Retina (tissue), 1 donor: ENCODE results near the gene PCGF2.

Experiments used
- DNase-seq: peaks from one replicate; pipeline ENCODE4 v3.0.0-alpha.2; 2016

Gene PCGF2

DNA sequence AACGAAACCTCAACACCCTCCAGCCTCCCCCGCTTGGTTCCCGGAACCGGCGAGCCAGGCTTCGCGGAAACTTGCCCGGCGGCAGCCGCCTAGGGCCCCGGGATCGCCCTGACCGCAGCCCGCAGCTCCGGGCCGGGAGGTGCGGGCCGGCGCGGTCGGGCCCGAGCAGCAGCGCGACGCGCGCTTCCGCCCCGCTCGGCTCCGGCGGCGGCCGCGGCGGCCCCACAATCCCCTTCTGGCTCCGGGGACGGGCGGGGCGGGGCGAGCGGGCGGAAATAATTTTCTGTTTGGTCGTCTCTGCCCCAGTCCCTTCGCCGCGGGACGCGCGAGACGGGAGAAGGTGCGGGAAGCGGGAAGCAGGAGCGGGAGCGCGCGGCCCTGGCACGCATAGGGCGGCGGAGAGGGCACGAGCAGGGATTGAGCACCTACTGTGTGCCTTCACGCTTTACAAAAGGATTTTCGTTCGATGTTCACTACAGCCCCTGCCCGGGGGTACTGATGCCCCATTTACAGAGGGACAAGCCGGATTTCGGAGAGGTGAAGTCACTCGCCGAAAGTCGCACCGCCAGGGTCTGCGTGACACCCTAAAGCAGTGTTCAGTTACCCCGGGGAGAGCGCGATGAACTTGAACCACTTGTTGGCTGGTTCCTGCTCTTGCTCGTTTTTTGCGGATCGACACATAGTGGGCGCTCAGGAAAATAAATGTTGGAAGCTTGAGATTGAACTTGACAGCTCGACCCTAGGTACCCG, 45.8 kb downstream of the PCGF2 start:
- peak; percentile 92 for DNase-seq

DNA sequence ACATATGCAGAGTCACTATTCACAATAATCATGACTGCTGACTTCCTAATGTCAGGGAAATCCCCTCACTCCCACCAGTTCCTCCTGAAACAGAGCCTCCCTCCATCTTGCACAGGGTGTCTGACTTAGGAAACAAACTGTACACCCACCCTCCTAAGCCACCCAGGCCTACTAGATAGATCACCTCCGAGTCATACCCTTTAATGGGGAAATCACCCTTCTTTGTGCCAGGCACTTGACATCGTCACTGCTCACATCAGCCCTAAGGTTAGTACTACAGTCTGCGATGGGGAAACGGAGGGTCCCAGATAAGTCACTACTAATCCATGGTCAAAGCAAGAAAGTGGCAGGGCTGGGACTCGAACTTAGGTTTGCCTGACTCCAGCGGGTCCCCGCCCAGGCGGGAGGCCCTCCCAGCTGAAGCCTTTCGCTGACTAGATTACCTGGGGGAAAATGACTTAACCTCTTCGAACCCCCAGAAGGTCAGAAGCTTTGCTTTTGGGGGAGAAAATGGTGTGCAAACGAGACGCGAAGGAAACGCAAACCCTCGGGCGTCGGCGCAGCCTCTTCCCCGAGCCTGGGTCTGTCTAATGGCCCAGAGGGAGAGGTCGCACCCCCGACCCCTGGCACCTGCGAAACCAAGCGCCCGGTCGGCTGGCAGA, 46.5 kb downstream of the PCGF2 start:
- peak; percentile 91 for DNase-seq

DNA sequence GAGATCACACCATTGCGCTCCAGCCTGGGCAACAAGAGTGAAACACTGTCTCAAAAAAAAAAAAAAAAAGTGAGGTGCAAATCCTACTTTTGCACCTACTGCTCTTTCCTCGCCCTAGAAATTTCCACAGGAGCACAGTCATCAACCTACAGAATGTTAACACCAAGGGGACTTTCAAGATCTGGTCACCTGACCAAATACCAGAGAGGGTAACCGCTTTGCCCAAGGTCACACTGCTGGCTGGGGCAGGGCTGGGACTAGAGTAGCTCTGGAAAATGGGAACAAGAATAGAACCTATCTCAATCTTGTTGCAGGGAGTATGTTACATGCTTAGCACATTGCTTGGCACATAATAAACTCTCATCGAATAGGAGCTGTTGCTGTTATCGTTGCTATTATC, 49.4 kb downstream of the PCGF2 start:
- DNase-seq, result no peak

DNA sequence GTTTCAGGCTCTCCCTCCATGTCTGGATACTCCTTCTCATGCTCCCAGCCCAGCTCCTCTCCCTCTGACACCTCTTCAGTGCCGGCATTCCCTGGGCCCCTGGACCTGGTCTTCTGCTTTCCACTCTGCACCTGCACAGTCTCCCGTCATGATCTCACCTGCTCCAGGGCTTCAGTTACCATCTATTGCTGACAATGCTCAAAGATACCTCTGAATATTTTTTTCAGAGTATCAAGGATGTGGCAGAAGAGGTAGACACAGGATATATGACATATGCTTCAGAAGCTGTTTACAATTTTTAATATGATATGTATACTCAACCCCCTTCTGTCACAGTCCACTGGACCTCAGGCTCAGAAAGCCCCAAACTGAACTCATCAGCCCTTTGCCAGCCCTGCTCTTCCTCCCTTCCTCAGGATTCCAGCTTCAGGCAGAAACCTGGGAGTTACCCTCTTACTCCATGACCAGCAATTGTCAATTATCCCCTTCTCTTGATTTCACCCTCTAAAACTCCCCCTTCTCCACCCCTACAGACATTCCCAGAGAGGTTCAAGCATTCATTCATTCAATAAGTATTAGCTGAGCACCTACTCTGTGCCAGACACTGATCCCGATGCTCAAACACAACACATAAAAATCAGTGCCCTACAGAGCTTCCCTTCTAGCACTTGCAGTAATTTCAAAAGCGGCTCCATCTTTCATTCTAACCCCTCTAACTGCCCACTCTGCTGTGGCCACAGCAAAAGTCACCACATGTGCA, 50.9 kb downstream of the PCGF2 start:
- no peak for DNase-seq

DNA sequence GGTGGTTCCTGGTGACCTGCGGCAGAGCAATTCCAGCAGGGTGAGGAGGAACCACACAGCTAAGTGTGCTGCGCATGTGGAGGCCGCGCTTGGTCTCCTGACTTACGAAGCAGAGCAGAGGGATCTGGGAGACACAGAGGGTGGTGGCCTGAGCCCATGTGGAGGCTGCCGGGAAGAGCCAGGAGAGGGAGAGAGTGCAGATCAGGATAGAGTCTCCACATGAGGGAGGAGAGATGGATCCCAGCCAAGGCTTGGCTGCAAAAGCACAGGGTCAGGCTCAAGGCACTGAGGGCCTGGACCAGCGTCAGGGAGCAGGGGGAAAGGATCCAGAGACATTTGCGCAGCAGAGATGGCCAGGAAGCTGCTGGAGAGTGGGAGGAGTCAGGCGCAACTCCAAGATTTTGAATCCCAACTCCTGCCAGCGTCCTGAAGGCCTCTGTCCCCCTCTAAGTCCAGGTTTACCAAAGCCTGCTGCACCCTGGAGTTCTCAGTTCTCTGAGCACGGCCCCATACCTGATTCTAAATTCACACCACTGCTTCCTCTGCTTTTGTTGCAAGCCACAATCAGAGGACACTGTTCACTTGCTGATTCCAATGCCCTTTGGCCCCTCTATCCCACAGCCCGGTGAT, 54.3 kb downstream of the PCGF2 start:
- DNase-seq, result no peak

DNA sequence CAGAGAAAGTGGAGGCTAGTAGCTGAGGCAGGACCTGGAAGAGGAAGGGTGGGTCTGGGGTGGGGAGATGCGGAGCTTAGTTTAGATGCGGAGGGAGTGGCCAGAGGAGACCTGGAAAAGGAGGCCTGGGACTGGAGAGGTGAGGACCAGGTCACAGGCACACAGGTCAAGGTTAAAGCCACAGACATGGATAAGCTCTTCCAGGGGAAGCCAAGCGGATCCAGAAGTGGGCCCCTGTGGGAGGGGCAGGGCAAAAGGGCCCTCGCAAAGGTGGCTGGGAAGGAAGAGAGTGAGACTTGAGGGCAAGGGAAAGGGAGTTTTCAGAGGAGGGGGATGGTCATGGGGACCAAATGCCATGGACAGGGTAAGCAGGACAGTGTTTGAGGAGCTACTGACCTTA, 57.0 kb downstream of the PCGF2 start:
- no peak for DNase-seq

DNA sequence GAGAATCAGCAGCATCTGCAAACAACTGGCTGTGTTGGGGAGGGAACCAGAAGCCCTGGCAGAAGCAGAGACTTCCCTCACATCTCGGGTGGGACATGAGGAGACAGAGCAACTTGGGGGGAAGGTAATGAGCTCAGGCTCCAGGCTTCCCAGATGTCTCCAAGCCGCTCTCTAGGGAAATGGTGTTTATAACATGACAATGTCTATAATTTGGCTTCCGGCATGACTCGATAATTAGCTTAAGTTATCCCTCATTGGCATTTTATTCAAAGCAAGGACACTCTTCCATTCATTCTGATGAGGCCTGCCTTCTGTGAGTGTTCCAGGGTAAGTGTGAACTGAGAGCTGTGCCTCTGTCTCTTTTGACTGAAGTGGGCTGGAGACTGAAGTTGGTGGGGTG, 57.8 kb downstream of the PCGF2 start:
- no peak for DNase-seq

DNA sequence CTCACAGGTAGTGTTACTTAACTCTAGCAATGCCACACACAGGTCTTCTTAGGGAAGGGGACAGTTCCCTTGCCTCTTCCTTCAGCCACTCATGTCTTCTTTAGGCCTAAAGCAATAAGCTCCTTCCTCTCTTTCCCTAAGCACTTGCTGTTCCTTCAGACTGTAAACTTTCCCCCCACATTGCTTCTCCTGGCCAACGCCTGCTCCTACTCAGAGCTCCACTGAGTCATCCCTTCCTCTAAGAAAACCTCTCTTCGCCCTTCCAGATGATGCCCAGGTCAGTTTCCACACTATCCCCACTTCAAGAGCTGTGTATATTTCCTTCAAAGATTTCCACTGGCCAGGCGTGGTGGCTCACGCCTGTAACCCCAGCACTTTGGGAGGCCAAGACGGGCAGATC, 60.9 kb downstream of the PCGF2 start:
- no peak for DNase-seq

DNA sequence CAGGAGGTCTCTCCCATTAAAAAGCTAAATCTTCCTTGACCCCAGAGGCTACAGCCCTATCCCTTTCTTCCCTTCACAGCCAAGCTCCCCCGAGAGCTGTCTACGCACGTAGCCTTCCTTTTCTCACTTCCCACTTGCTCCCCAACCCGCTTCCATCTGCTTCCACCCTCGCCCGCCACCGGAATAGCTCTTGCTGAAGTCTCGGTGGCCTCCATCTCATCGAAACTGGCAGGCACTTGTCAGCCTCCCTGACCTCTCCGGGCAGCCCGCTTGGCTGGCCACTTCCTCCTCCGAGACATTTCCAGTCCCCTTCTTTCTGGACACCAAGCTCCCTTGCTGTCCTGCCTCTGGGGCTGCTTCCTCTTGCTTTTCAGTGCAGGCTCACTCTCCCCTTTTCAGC, 62.6 kb downstream of the PCGF2 start:
- no peak for DNase-seq
